Esophagus muscularis mucosa (tissue), 4 donors: ENCODE data around the gene KYNU. TPM values are rescaled to one million over a fixed set of nuclear protein-coding genes. Genes with fewer than 3 reads are reported as not detected.
"Not testable (repeated sequence)": the region's sequence is repeated elsewhere in the genome, so short reads cannot be mapped to it uniquely, and the experiment has no call there.

ENCODE experiments used
- DNase-seq: peaks from one replicate; pipeline ENCODE4 v3.0.0-alpha.2; 2017; ENCODE audit errors: extremely low spot score
- H3K27ac ChIP-seq, 4 donors: fragments of 200-600 bp; sonication (generic); replicated peaks in 1 of 4; 1 replicate in 3 of 4; 2 replicates in 1 of 4; pipeline ENCODE4 v1.5.1; 2016 to 2019; ENCODE audit warnings: mild to moderate bottlenecking in 1 of 4
- H3K27me3 ChIP-seq, 4 donors: fragments of 200-600 bp; sonication (generic); one replicate each; pipeline versions ENCODE4 v1.5.1 to v1.6.0; 2016 to 2019
- H3K36me3 ChIP-seq, 4 donors: fragments of 200-600 bp; sonication (generic); one replicate each; pipeline ENCODE4 v1.5.1; 2016 to 2019
- H3K4me1 ChIP-seq, 4 donors: fragments of 200-600 bp; sonication (generic); one replicate each; pipeline ENCODE4 v1.5.1; 2016 to 2019
- H3K4me3 ChIP-seq, 4 donors: fragments of 200-600 bp; sonication (generic); 1 replicate in 2 of 4; 2 replicates in 2 of 4; pipeline ENCODE4 v1.5.1; 2016 to 2019; ENCODE audit warnings: mild to moderate bottlenecking in 4 of 4, moderate library complexity in 1 of 4
- H3K9me3 ChIP-seq, 4 donors: fragments of 200-600 bp; sonication (generic); 1 replicate in 3 of 4; 2 replicates in 1 of 4; pipeline ENCODE4 v1.5.1; 2016 to 2019
- CTCF ChIP-seq, 3 experiments: fragments of 200-600 bp in 2 of 3; fragments of 450-650 bp in 1 of 3; sonication (generic) in 2 of 3; IDR thresholded peaks; one replicate each; pipeline ENCODE4 v1.5.1; 2017 to 2019; ENCODE audit warnings: antibody characterized with exemption in 3 of 3, mild to moderate bottlenecking in 2 of 3, moderate library complexity in 1 of 3
- EP300 ChIP-seq: sonication (generic); formaldehyde crosslinking; IDR thresholded peaks from one replicate; pipeline ENCODE4 v1.6.1; 2017; ENCODE audit warnings: antibody characterized with exemption
- POLR2A ChIP-seq: fragments of 450-650 bp; IDR thresholded peaks from one replicate; pipeline ENCODE4 v1.6.1; 2017; ENCODE audit warnings: antibody characterized with exemption, moderate library complexity, mild to moderate bottlenecking, low read depth
- POLR2AphosphoS5 ChIP-seq, 2 donors: sonication (generic); formaldehyde crosslinking; IDR thresholded peaks; one replicate each; pipeline ENCODE4 v1.6.1; 2017; ENCODE audit warnings: antibody characterized with exemption in 2 of 2
- WGBS: methylation state at CpG from one replicate; pipeline ENCODE4 v1.1.5; 2018; 5-methylcytosine and 5-hydroxymethylcytosine counted together
- intact Hi-C: fragments of 100-400 bp; cut with DNase I; formaldehyde crosslinking; loops from one replicate; pipeline ENCODE4 v1.15.1; 2023
- small RNA-seq, 3 donors: library from RNA; depleted of rRNA; stranded (forward); fragments of <200 nt; gene quantifications; one replicate each; pipeline ENCODE3, GENCODE V24; 2016
- total RNA-seq, 4 donors: library from RNA; depleted of rRNA; stranded (reverse); fragments of >200 nt; gene quantifications; one replicate each; pipeline versions ENCODE4 v1.1.0 to v1.2.1, GENCODE V29; 2016

KYNU gene
- total RNA-seq, 4 donors from 2014 or later = 1.2 to 9.4 (median 3.9) TPM

- DNase-seq = no peak
- intact Hi-C loops = no loop called here
- no peak overlapping the region for H3K4me3 ChIP-seq
- 48% methylated on average over 1 of the region's 1 CpG for WGBS
- no peak overlapping the region for H3K27ac ChIP-seq
- H3K4me1 ChIP-seq = no peaks in the 10 kb centered on the region
- H3K36me3 ChIP-seq = no peaks in the 10 kb centered on the region
- H3K27me3 ChIP-seq = no peaks in the 10 kb centered on the region
- no peaks in the 10 kb centered on the region for H3K9me3 ChIP-seq
- TF ChIP-seq POLR2A (no peak), CTCF (IDR thresholded peaks at IDR 0.05) (no peak), POLR2AphosphoS5 (IDR thresholded peaks at IDR 0.05) (no peak), EP300 (no peak)
Measured at GRCh38 chr2:143087033-143087432, 209.6 kb downstream of the KYNU start.

GRCh38 chr2:143088388-143088787, 210.9 kb downstream of the KYNU start:
- H3K27me3 ChIP-seq = no peaks in the 10 kb centered on the region
- 85% methylated on average over 4 of the region's 4 CpGs for WGBS
- no peak overlapping the region for H3K27ac ChIP-seq
- no peak for DNase-seq
- intact Hi-C loops = no loop called here
- H3K4me3 ChIP-seq = no peak overlapping the region
- TF ChIP-seq EP300 (no peak), CTCF (IDR thresholded peaks at IDR 0.05) (no peak), POLR2A (no peak), POLR2AphosphoS5 (IDR thresholded peaks at IDR 0.05) (no peak)
- no peaks in the 10 kb centered on the region for H3K36me3 ChIP-seq
- no peaks in the 10 kb centered on the region for H3K9me3 ChIP-seq
- H3K4me1 ChIP-seq = no peaks in the 10 kb centered on the region

- no CpG with 5 or more reads among the region's 12 CpGs for WGBS
Measured at GRCh38 chr2:143089520-143089919, 212.1 kb downstream of the KYNU start.

More at GRCh38 chr2:143089520-143089919, 212.1 kb downstream of the KYNU start:
- H3K27ac ChIP-seq, intact Hi-C loops, H3K9me3 ChIP-seq, H3K27me3 ChIP-seq, H3K4me3 ChIP-seq, H3K4me1 ChIP-seq, DNase-seq, H3K36me3 ChIP-seq: not testable (repeated sequence)

Small RNA genes within 50 kb of the gene (small RNA-seq; reads per million reads assigned to genes)
- 0 reads per million in 3 donors for gene MTND4LP12
